Stimulated activated CD4-positive, alpha-beta T cell treated with anti-CD3 and anti-CD28 coated beads, Interleukin-12 subunit alpha, Interleukin-12 subunit beta, amount 100 ng/mL, for 48 hours (primary cell): ENCODE measurements around the gene CA10.

Experiments
- DNase-seq, 3 donors: peaks; one replicate each; pipeline ENCODE4 v3.0.0-alpha.2; 2020; ENCODE audit warnings: low read depth in 2 of 3, low spot score in 1 of 3

Gene CA10

GRCh38 chr17:51770027-51770759 lies 388.3 kb downstream of the CA10 start:
- DNase-seq: no peak

GRCh38 chr17:51769231-51769630 lies 389.3 kb downstream of the CA10 start:
- no peak for DNase-seq

- DNase-seq: no peak
Observed at GRCh38 chr17:51768706-51769105, 389.8 kb downstream of the CA10 start.

GRCh38 chr17:51767287-51767686 lies 391.2 kb downstream of the CA10 start:
- no peak for DNase-seq

- no peak for DNase-seq
Observed at GRCh38 chr17:51765282-51766135, 393.0 kb downstream of the CA10 start.

- DNase-seq: peak; percentile 17 to 35 (median 32)
Observed at GRCh38 chr17:51764387-51764971, 394.0 kb downstream of the CA10 start.

GRCh38 chr17:51763058-51763457 lies 395.5 kb downstream of the CA10 start:
- DNase-seq: no peak

- no peak for DNase-seq
Observed at GRCh38 chr17:51761105-51761504, 397.4 kb downstream of the CA10 start.

GRCh38 chr17:51759260-51759659 lies 399.3 kb downstream of the CA10 start:
- DNase-seq: no peak

- no peak for DNase-seq
Observed at GRCh38 chr17:51751072-51751471, 407.4 kb downstream of the CA10 start.

GRCh38 chr17:51748749-51749604 lies 409.5 kb downstream of the CA10 start:
- no peak for DNase-seq

GRCh38 chr17:51746421-51746820 lies 412.1 kb downstream of the CA10 start:
- DNase-seq: no peak

- no peak for DNase-seq
Observed at GRCh38 chr17:51745993-51746392, 412.5 kb downstream of the CA10 start.

- DNase-seq: no peak
Observed at GRCh38 chr17:51743477-51743876, 415.0 kb downstream of the CA10 start.

- no peak for DNase-seq
Observed at GRCh38 chr17:51742571-51742970, 415.9 kb downstream of the CA10 start.

GRCh38 chr17:51741458-51741857 lies 417.1 kb downstream of the CA10 start:
- DNase-seq: no peak

- no peak for DNase-seq
Observed at GRCh38 chr17:51740531-51740930, 418.0 kb downstream of the CA10 start.

GRCh38 chr17:51739245-51739886 lies 419.1 kb downstream of the CA10 start:
- DNase-seq: no peak

GRCh38 chr17:51736356-51736755 lies 422.2 kb downstream of the CA10 start:
- DNase-seq: no peak

GRCh38 chr17:51734976-51735375 lies 423.5 kb downstream of the CA10 start:
- DNase-seq: no peak

GRCh38 chr17:51734462-51734861 lies 424.1 kb downstream of the CA10 start:
- no peak for DNase-seq
